ENCODE results near the gene BMPR2. TPM values are rescaled to one million over a fixed set of nuclear protein-coding genes. Genes with fewer than 3 reads are reported as not detected.
"Not testable (repeated sequence)": the region's sequence is repeated elsewhere in the genome, so short reads cannot be mapped to it uniquely, and the experiment has no call there.

The BMPR2 gene
- total RNA-seq, 1 donor from 2014 or later, result 17.5 TPM

DNA sequence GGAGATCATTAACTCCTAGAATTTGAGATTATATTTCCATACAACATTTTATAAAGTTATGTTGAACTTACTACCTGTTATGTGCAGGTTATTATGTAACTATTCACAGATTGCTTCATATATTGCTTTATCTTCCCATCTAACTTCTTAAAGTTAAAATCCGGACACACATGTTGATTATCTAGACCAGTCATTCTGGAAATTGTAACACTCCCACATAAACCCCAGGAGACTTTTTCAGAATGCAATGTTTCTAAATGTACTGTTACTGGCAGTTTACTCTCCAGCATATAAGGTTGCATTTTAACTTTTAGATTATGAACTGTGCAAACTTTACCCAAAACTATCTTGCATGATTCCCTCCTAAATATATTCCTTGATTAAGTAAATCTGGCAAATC, 188.1 kb downstream of the BMPR2 start:
- Mint-ChIP-seq H3K27me3 (ENCODE audit: low read depth) (no peaks in the 10 kb centered on the region), H3K27ac (ENCODE audit: unreplicated experiment) (no peak overlapping the region), H3K36me3 (ENCODE audit: low read depth) (no peaks in the 10 kb centered on the region), H3K4me3 (no peak overlapping the region), H3K4me1 (no peaks in the 10 kb centered on the region), H3K9me3 (no peaks in the 10 kb centered on the region)
- TF ChIP-seq, protein P1, sequence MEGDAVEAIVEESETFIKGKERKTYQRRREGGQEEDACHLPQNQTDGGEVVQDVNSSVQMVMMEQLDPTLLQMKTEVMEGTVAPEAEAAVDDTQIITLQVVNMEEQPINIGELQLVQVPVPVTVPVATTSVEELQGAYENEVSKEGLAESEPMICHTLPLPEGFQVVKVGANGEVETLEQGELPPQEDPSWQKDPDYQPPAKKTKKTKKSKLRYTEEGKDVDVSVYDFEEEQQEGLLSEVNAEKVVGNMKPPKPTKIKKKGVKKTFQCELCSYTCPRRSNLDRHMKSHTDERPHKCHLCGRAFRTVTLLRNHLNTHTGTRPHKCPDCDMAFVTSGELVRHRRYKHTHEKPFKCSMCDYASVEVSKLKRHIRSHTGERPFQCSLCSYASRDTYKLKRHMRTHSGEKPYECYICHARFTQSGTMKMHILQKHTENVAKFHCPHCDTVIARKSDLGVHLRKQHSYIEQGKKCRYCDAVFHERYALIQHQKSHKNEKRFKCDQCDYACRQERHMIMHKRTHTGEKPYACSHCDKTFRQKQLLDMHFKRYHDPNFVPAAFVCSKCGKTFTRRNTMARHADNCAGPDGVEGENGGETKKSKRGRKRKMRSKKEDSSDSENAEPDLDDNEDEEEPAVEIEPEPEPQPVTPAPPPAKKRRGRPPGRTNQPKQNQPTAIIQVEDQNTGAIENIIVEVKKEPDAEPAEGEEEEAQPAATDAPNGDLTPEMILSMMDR (conservative IDR thresholded peaks at IDR 0.05), result no peak
- DNase-seq (ENCODE audit: low read depth, low spot score), result no peak

DNA sequence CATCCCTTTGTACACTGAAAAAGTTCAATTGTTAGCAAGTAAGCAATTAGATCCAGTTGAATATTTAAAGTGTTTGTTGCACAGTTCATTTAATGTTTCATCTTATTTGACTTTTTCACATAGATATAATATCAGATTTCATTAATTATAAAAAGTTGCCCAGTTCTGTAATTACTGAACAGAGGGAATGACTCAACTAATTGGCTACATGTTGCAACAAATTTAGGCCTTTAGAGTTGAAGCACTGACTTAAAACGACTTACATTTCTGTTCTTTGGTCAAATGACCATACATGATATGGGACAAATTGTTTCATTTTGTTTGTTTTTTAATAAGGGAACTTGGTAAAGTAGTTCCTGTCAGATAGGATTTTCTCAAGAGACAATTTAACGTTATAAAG, 190.2 kb downstream of the BMPR2 start:
- no peaks in the 10 kb centered on the region for H3K4me1 Mint-ChIP-seq
- no peak for DNase-seq (ENCODE audit: low read depth, low spot score)
- no peak overlapping the region for H3K27ac Mint-ChIP-seq (ENCODE audit: unreplicated experiment)
- H3K27me3 Mint-ChIP-seq (ENCODE audit: low read depth), result no peaks in the 10 kb centered on the region
- no peaks in the 10 kb centered on the region for H3K9me3 Mint-ChIP-seq
- H3K4me3 Mint-ChIP-seq, result no peak overlapping the region
- no peaks in the 10 kb centered on the region for H3K36me3 Mint-ChIP-seq (ENCODE audit: low read depth)
- TF ChIP-seq, protein P1 (conservative IDR thresholded peaks at IDR 0.05), result no peak

DNA sequence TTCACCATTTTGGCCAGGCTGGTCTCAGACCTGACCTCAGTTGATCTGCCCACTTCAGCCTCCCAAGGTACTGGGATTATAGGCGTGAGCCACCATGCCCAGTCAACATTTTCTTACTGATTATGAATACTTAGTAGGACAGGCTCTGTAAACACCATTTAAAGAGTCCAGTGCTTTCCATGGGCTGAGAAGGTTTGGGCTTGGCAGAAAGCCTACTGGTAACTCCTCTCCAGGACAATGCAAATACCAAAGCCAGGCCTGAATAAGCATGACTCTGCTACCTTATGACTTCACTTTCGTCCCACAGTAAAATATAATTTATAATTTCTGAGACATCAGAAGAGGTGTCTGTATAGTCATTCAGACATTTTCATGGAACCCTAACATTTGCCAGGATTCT, 198.4 kb downstream of the BMPR2 start:
- Mint-ChIP-seq H3K9me3 (peaks cover 3% of the 10 kb centered on the region), H3K4me1 (peaks cover 8% of the 10 kb centered on the region), H3K4me3 (no peak overlapping the region), H3K27ac (ENCODE audit: unreplicated experiment) (no peak overlapping the region), H3K36me3 (ENCODE audit: low read depth) (peaks cover 2% of the 10 kb centered on the region), H3K27me3 (ENCODE audit: low read depth) (no peaks in the 10 kb centered on the region)
- TF ChIP-seq, protein P1 (conservative IDR thresholded peaks at IDR 0.05), result no peak
- DNase-seq (ENCODE audit: low read depth, low spot score), result no peak

DNA sequence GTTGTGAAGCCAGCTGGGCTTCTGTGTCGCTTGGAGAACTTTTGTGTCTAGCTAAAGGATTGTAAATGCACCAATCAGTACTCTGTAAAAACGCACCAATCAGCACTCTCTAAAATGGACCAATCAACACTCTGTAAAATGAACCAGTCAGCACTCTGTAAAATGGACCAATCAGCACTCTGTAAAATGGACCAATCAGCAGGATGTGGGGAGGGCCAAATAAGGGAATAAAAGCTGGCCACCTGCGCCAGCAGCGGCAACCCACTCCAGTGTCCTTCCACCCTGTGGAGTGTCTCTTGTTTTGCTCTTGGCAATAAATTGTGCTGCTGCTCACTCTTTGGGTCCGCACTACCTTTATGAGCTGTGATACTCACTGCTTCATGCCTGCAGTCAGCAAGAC, 199.1 kb downstream of the BMPR2 start:
- H3K4me3 Mint-ChIP-seq; DNase-seq (ENCODE audit: low read depth, low spot score); H3K4me1 Mint-ChIP-seq; H3K27me3 Mint-ChIP-seq (ENCODE audit: low read depth); H3K9me3 Mint-ChIP-seq; H3K36me3 Mint-ChIP-seq (ENCODE audit: low read depth); H3K27ac Mint-ChIP-seq (ENCODE audit: unreplicated experiment): not testable (repeated sequence)

DNA sequence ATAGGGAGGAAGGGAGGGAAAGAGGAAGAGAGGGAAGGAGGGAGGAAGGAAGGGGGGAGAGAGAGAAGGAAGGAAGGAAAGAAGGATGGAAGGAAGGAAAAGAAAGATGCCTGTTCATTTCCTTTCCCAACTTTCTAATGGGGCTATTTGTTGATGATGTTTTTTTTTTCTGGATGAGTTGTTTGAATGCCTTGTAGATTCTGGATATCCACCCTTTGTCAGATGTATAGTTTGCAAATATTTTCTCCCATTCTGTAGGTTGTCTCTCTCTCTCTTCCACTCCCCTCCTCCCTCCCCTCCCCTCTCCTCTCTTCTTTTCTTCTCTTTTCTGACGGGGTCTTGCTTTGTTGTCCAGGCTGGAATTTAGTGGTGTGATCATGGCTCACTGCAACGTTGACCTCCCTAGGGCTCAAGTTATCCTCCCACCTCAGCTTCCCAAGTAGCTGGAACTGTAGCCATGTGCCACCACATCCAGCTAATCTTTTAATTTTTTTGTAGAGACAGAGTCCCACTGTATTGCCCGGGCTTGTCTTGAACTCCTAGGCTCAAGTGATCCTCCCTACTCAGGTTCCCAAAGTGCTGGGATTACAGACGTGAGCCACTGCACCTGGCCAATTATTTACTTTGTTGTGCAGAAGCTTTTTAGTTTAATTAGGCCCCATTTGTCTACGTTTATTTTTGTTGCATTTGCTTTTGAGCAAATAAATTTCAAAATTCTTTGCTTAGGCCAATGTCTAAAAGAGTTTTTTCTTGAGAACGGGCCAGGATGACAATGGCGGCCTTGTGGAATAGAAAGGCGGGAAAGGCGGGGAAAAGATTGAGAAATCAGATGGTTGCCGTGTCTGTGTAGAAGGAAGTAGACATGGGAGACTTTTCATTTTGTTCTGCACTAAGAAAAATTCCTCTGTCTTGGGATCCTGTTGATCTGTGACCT, 201.4 kb downstream of the BMPR2 start:
- no peak overlapping the region for H3K27ac Mint-ChIP-seq (ENCODE audit: unreplicated experiment)
- TF ChIP-seq, protein P1 (conservative IDR thresholded peaks at IDR 0.05), result no peak
- no peak for DNase-seq (ENCODE audit: low read depth, low spot score)
- H3K4me3 Mint-ChIP-seq, result no peak overlapping the region
- peaks cover 8% of the 10 kb centered on the region for H3K4me1 Mint-ChIP-seq
- peaks cover 4% of the 10 kb centered on the region for H3K9me3 Mint-ChIP-seq
- H3K27me3 Mint-ChIP-seq (ENCODE audit: low read depth), result no peaks in the 10 kb centered on the region
- H3K36me3 Mint-ChIP-seq (ENCODE audit: low read depth), result peaks cover 4% of the 10 kb centered on the region

DNA sequence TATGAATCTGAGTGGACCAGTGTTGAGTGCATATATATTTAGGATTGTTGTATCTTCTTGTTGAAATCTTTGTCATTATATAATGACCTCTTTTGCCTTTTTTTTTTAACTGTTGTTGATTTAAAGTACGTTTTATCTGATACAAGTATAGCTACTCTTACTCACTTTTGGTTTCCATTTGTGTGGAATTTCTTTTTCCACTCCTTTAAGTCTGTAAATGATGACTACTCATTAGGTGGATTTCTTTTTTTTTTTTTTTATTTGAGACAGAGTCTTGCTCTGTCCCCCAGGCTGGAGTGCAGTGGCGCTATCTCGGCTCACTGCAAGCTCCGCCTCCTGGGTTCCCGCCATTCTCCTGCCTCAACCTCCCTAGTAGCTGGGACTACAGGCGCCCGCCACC, 206.7 kb downstream of the BMPR2 start:
- not testable (repeated sequence) for H3K27ac Mint-ChIP-seq (ENCODE audit: unreplicated experiment); DNase-seq (ENCODE audit: low read depth, low spot score); H3K9me3 Mint-ChIP-seq; H3K27me3 Mint-ChIP-seq (ENCODE audit: low read depth); H3K4me1 Mint-ChIP-seq; H3K4me3 Mint-ChIP-seq
- H3K36me3 Mint-ChIP-seq (ENCODE audit: low read depth), result peaks cover 10% of the 10 kb centered on the region

Data from neural crest cell (in vitro differentiated cells).